Panc1 (cell line): ENCODE data around the gene ENAH. TPM values are rescaled to one million over a fixed set of nuclear protein-coding genes. Genes with fewer than 3 reads are reported as not detected.

Experiments
- ATAC-seq: fragments of 200-7000 bp; cut with Tn5 transposase; 2 replicates; pipeline ENCODE4 v1.9.1; 2020; ENCODE audit warnings: mild to moderate bottlenecking, moderate library complexity
- BruUV-seq: library from RNA; stranded (reverse); fragments of 400-500 nt; replicated peaks from 2 replicates; lab custom pipeline; 2021; lab: Mats Ljungman, UMichigan
- CTCF ChIA-PET: fragments of 300-600 bp; sonication (Branson Sonifier 250); formaldehyde crosslinking; loops from one replicate; lab custom pipeline; 2022; ENCODE audit warnings: antibody characterized with exemption; lab: Charles Lee
- POLR2A ChIA-PET: fragments of 300-600 bp; sonication (Branson Sonifier 250); formaldehyde crosslinking; loops from one replicate; lab custom pipeline; 2022; ENCODE audit warnings: antibody characterized with exemption; lab: Charles Lee
- DNase-seq: peaks from one replicate; pipeline ENCODE4 v3.0.0-alpha.2; 2010; ENCODE audit warnings: low read depth, low spot score
- H3K27ac ChIP-seq: 2 replicates; pipeline ENCODE4 v1.5.1; 2011; ENCODE audit warnings: mild to moderate bottlenecking, low read length, inconsistent platforms
- H3K27me3 ChIP-seq: fragments of 200-500 bp; sonication (Bioruptor generic); 2 replicates; pipeline ENCODE4 v1.6.0; 2014; ENCODE audit warnings: low read length, inconsistent platforms; ENCODE audit not compliant: control insufficient read depth, insufficient read depth
- H3K36me3 ChIP-seq: fragments of 200-500 bp; sonication (Bioruptor generic); 2 replicates; pipeline ENCODE4 v1.5.1; 2014; ENCODE audit warnings: inconsistent platforms, mild to moderate bottlenecking, low read length, moderate library complexity; ENCODE audit not compliant: control insufficient read depth, insufficient read depth
- H3K4me1 ChIP-seq: 2 replicates; pipeline ENCODE4 v1.5.1; 2011; ENCODE audit warnings: inconsistent platforms, mild to moderate bottlenecking, low read length, moderate library complexity; ENCODE audit not compliant: control insufficient read depth, insufficient read depth
- H3K4me3 ChIP-seq, 2 experiments: 2 replicates each; pipeline ENCODE4 v1.5.1; 2011 to 2012; ENCODE audit warnings: low read depth in 2 of 2, low read length in 2 of 2, mild to moderate bottlenecking in 2 of 2, inconsistent platforms in 1 of 2, moderate library complexity in 1 of 2
- H3K9me3 ChIP-seq: fragments of 200-500 bp; sonication (Bioruptor generic); 2 replicates; pipeline ENCODE4 v1.5.1; 2014; ENCODE audit warnings: low read depth, mild to moderate bottlenecking, inconsistent platforms, low read length, moderate library complexity; ENCODE audit not compliant: control insufficient read depth, insufficient read depth
- CTCF ChIP-seq: fragments of 450-650 bp; IDR thresholded peaks from 2 replicates; pipeline ENCODE4 v1.5.1; 2017; ENCODE audit warnings: mild to moderate bottlenecking
- POLR2AphosphoS5 ChIP-seq: IDR thresholded peaks from 2 replicates; pipeline ENCODE4 v1.6.1; 2012; ENCODE audit warnings: mild to moderate bottlenecking, low read depth, low read length, moderate library complexity
- REST ChIP-seq, 2 experiments: IDR thresholded peaks; 2 replicates each; pipeline ENCODE4 v1.6.1; 2011 to 2012; ENCODE audit warnings: low read depth in 2 of 2, control low read depth in 1 of 2, low read length in 1 of 2, mild to moderate bottlenecking in 1 of 2, moderate library complexity in 1 of 2; ENCODE audit not compliant: insufficient read depth in 1 of 2
- SIN3A ChIP-seq: IDR thresholded peaks from 2 replicates; pipeline ENCODE4 v1.6.1; 2012; ENCODE audit warnings: low read depth, mild to moderate bottlenecking, low read length, moderate library complexity, borderline replicate concordance; ENCODE audit not compliant: insufficient read depth
- TCF7L2 ChIP-seq: IDR thresholded peaks from 2 replicates; pipeline ENCODE4 v1.6.1; 2011; ENCODE audit warnings: mild to moderate bottlenecking, low read depth, low read length, inconsistent platforms
- in situ Hi-C: cut with HindIII; loops from 2 replicates; pipeline ENCODE4 v1.10.0; 2016; ENCODE audit warnings: low sequenced_read_pairs, low pct_unique_long_range_greater_than_20kb
- intact Hi-C: fragments of 100-400 bp; cut with micrococcal nuclease; formaldehyde crosslinking; loops from one replicate; pipeline ENCODE4 v1.10.0; 2022; ENCODE audit not compliant: unreplicated experiment
- total RNA-seq: library from RNA; stranded (reverse); gene quantifications from one replicate; pipeline ENCODE4 v1.2.1, GENCODE V29; 2021; ENCODE audit not compliant: unreplicated experiment

ENAH gene
- total RNA-seq, 1 experiment from 2014 or later = 133 TPM

- DNase-seq (no peak), ATAC-seq (no peak)
- Histone ChIP-seq H3K27me3 (no peaks in the 10 kb centered on the region), H3K9me3 (no peaks in the 10 kb centered on the region), H3K36me3 (no peaks in the 10 kb centered on the region), H3K4me3 (no peak overlapping the region), H3K4me1 (no peaks in the 10 kb centered on the region), H3K27ac (no peak overlapping the region)
- ChIA-PET CTCF (interaction anchor here (0.9 kb wide), 1 partner anchor 290 kb away, joined by 3 read pairs; no protein-coding TSS in a partner anchor), POLR2A (interaction anchor here (0.5 to 0.6 kb wide), 3 partner anchors 37 to 196 kb away, joined by 3 to 4 read pairs (median 3); no protein-coding TSS in a partner anchor)
- BruUV-seq = no TSS peak
- no peak for TF ChIP-seq POLR2AphosphoS5
- no peak for TF ChIP-seq TCF7L2
- no peak for TF ChIP-seq SIN3A
- no peak for TF ChIP-seq CTCF
- no peak for TF ChIP-seq REST (IDR thresholded peaks at IDR 0.05; ENCODE audit: insufficient read depth in 1 of 2, low read depth in 2 of 2, low read length in 1 of 2)
- intact Hi-C loops = no loop called here
- in situ Hi-C loops = no loop called here
These were observed 170.4 kb downstream of the ENAH start for GRCh38 chr1:225482421-225482950.

- intact Hi-C loops (no loop called here), in situ Hi-C loops (no loop called here)
- H3K4me1 ChIP-seq = no peaks in the 10 kb centered on the region
- DNase-seq = no peak
- ChIA-PET CTCF (interaction anchor here (1.1 kb wide), 1 partner anchor 170 kb away, joined by 3 read pairs; no protein-coding TSS in a partner anchor), POLR2A (interaction anchor here (0.5 to 0.6 kb wide), 2 partner anchors 95 to 197 kb away, joined by 3 read pairs; no protein-coding TSS in a partner anchor)
- no TSS peak for BruUV-seq
- H3K9me3 ChIP-seq = no peaks in the 10 kb centered on the region
- no peak for TF ChIP-seq TCF7L2
- TF ChIP-seq POLR2AphosphoS5 = no peak
- TF ChIP-seq CTCF = no peak
- no peak for TF ChIP-seq SIN3A
- TF ChIP-seq REST (IDR thresholded peaks at IDR 0.05; ENCODE audit: insufficient read depth in 1 of 2, low read depth in 2 of 2, low read length in 1 of 2) = no peak
- no peak for ATAC-seq
- no peak overlapping the region for H3K27ac ChIP-seq
- no peak overlapping the region for H3K4me3 ChIP-seq
- no peaks in the 10 kb centered on the region for H3K36me3 ChIP-seq
- no peaks in the 10 kb centered on the region for H3K27me3 ChIP-seq
These were observed 171.2 kb downstream of the ENAH start for GRCh38 chr1:225481738-225482137.
